D721Med (cell line): Measurements from ENCODE around the gene STK26.

ENCODE experiments used
- DNase-seq: peaks from one replicate; pipeline ENCODE4 v3.0.0; 2011; ENCODE audit warnings: low spot score; ENCODE audit not compliant: insufficient read length
- FAIRE-seq: peaks from 2 replicates; lab custom pipeline; 2011; peaks lifted over from hg19 to GRCh38; lab: Jason Lieb, UNC
- TF ChIP-seq, protein P1 (sequence below): IDR thresholded peaks from 2 replicates; pipeline ENCODE4 v1.5.1; 2012; ENCODE audit warnings: mild to moderate bottlenecking, control low read depth; ENCODE audit not compliant: insufficient read depth; ENCODE audit errors: missing control alignments

Gene STK26

DNA sequence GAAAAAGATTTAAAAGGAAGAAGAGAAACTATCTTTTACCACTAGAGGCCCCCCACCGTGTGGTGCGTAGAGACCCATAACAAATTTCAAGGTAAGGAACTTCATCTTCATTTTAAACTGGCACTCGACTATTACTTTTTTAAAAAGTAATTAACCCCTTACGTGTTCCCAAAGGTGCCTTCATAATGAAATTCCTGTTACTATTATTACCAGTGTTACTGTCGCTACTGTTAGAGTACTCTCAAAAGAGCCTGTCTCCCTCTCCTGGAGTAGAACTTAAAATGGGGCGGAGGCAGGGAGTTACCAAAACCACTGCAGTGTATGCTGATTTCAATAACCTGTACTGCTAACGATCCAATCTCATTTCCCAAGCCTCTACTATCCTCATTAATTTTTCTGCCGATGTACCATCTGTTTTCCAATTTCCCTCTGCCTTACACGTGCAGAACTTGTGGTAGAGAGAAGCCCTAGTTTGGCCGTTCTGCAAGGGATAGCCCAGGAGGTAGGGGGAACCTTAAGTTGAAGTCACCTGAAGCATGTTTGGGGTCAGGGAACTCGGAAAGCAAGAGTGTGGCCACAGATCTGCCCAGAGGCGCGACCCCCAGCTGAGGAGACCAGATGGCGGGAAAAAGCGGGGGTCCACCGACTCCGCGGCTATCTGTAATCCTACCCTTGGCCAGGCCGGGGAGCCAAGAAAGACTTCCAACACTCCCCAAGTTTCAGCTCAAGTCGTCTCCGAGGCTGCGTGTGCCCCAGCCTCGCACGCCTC lies 720 bp upstream of the STK26 start:
- FAIRE-seq: no peak

DNA sequence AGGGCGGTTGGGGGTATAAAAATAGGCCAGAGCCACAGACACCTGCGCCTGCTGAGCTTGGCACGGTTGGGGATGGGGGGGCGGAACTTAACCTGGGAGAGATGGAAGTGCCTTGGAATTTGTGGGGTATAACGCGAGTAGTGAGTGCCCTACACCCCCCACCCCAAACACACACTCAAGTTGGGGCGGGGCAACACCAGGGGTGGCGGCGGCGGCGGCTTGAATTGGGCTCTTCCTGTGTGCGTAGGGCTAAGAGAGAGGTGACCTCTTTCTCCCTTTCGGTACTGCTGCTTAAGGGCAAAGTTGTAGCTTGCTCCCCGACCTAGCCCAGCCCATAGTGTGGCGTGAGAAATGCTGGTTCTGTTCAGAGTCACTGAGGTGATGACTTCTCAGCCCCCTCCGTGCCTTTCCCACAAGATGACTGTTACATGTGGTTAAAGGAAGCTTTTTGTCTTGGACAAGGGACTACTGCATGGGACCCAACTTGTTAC lies 839 bp downstream of the STK26 start:
- TF ChIP-seq, protein P1, sequence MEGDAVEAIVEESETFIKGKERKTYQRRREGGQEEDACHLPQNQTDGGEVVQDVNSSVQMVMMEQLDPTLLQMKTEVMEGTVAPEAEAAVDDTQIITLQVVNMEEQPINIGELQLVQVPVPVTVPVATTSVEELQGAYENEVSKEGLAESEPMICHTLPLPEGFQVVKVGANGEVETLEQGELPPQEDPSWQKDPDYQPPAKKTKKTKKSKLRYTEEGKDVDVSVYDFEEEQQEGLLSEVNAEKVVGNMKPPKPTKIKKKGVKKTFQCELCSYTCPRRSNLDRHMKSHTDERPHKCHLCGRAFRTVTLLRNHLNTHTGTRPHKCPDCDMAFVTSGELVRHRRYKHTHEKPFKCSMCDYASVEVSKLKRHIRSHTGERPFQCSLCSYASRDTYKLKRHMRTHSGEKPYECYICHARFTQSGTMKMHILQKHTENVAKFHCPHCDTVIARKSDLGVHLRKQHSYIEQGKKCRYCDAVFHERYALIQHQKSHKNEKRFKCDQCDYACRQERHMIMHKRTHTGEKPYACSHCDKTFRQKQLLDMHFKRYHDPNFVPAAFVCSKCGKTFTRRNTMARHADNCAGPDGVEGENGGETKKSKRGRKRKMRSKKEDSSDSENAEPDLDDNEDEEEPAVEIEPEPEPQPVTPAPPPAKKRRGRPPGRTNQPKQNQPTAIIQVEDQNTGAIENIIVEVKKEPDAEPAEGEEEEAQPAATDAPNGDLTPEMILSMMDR: no peak
- DNase-seq: no peak
- no peak for FAIRE-seq

More for the DNA sequence above, 720 bp upstream of the STK26 start:
- DNase-seq: no peak
- TF ChIP-seq, protein P1: no peak

DNA sequence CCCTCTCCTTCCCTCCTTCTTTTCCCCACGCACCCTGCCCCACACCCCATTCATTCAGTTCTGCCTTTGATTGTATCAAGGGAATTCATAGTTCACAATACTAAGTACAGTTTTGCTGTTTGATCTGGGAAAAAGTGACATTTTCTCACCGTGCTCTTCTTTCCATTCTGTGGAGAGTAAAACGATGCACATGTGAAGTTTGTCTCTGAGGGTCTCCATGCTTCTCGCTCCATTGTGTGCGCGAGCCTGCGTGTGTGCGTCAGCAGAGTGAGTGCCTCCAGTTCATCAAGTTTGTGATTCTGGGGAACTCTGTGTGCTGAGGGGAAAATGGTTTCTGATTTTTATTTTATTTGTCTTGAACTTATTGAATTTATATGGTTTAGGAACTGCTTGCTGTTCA lies 1.9 kb downstream of the STK26 start:
- DNase-seq: no peak
- TF ChIP-seq, protein P1: no peak
- FAIRE-seq: no peak

DNA sequence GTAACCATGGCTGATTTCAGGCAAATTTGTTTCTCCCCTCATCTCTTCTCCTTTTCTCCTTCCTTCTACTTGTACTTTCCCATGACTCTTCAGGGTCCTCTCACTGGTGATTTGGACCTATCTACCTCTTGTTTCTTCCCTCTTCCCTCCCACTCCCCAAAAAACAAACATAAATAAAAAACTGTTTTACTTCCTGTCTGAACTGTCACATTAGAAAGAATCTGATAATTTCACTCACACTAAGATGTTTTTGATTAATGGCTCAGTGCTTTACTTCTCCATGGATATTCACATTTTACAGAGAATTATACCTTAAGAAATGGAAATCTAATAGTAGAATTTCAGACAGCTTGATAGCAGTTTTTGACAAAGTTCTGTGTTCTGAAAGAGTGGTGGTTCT lies 7.2 kb downstream of the STK26 start:
- no peak for FAIRE-seq
- TF ChIP-seq, protein P1: no peak
- no peak for DNase-seq

DNA sequence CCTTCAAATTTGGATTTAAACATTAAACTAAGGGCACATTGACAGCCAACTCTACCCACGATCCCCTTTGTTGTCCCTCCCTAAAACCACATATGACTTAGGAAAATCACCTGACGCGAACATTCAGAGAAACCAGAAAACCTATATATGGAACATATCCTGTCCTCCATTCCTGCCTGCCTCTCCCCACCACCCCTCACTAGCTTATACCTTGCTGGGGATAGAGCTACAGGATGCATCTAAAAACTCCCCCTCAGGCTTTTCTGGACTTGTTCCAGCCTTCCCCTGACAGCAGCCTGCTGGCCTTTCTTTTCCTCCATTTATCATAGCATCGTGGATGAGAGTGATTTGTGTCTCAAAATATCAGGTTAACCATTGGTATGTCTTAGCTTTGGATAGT lies 8.8 kb downstream of the STK26 start:
- DNase-seq (no peak), FAIRE-seq (no peak)
- TF ChIP-seq, protein P1: no peak

DNA sequence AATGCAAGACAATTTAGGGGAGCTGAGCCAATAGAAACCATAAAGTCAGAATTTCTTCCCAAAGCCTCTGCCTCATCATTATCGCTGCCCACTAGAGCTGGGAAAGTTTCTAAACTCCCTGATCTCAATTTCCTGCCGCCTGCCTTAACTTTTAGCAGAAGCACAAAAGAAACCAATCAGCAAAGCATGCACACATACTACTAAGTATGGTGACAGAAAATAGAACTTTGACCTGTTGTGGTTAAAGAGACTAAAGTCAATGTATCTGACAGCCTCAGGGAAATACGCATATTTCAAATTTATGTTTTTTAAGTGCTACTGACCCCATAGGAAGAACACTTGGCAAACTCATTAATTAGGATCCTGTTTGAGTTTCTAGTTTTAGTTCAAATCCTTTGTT lies 10.1 kb downstream of the STK26 start:
- TF ChIP-seq, protein P1: no peak
- FAIRE-seq (no peak), DNase-seq (no peak)

DNA sequence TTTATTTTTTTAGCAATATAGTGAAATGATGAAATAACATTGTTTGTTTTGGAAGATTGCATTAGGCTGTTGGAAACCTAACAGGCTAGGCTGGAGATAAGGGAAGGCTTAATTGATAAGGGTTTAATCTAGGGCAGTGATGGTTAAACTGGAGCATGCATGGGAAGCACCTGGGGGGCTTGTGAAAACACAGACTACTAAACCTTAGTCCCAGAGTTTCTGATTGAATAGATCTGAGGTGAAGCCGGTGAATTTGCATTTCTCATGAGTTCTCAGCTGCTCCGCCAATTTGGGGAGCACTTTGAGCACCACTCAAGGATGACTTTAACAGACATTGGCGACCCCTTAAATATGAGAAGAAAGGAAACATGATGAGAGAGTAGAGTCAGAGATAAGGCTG lies 11.5 kb downstream of the STK26 start:
- TF ChIP-seq, protein P1: no peak
- FAIRE-seq: no peak
- DNase-seq: no peak
